ENCODE data around the gene SDCBP2.
A peak's percentile ranks its signal among the peaks of the same experiment; 100 is the strongest.

The SDCBP2 gene

GRCh38 chr20:1375515-1375914, 46.6 kb upstream of the SDCBP2 start:
- DNase-seq (ENCODE audit: low read depth), result no peak
- no peak overlapping the region for H3K4me3 ChIP-seq (ENCODE audit: low read length)
- TF ChIP-seq CTCF (conservative IDR thresholded peaks at IDR 0.05; ENCODE audit: low read depth, low read length), result no peak

GRCh38 chr20:1374246-1374645, 45.3 kb upstream of the SDCBP2 start:
- DNase-seq (ENCODE audit: low read depth), result no peak
- TF ChIP-seq CTCF (conservative IDR thresholded peaks at IDR 0.05; ENCODE audit: low read depth, low read length), result no peak
- H3K4me3 ChIP-seq (ENCODE audit: low read length), result no peak overlapping the region

GRCh38 chr20:1373614-1374013, 44.7 kb upstream of the SDCBP2 start:
- DNase-seq (ENCODE audit: low read depth), result no peak
- no peak overlapping the region for H3K4me3 ChIP-seq (ENCODE audit: low read length)
- no peak for TF ChIP-seq CTCF (conservative IDR thresholded peaks at IDR 0.05; ENCODE audit: low read depth, low read length)

- H3K4me3 ChIP-seq (ENCODE audit: low read length), result no peak overlapping the region
- DNase-seq (ENCODE audit: low read depth), result no peak
- TF ChIP-seq CTCF (conservative IDR thresholded peaks at IDR 0.05; ENCODE audit: low read depth, low read length), result no peak
These were observed 44.1 kb upstream of the SDCBP2 start for GRCh38 chr20:1373036-1373435.

GRCh38 chr20:1371830-1372539, 43.0 kb upstream of the SDCBP2 start:
- H3K4me3 ChIP-seq (ENCODE audit: low read length), result no peak overlapping the region
- no peak for DNase-seq (ENCODE audit: low read depth)
- TF ChIP-seq CTCF (conservative IDR thresholded peaks at IDR 0.05; ENCODE audit: low read depth, low read length), result no peak

- TF ChIP-seq CTCF (conservative IDR thresholded peaks at IDR 0.05; ENCODE audit: low read depth, low read length), result no peak
- DNase-seq (ENCODE audit: low read depth), result no peak
- H3K4me3 ChIP-seq (ENCODE audit: low read length), result no peak overlapping the region
These were observed 42.4 kb upstream of the SDCBP2 start for GRCh38 chr20:1371202-1371782.

- TF ChIP-seq CTCF (conservative IDR thresholded peaks at IDR 0.05; ENCODE audit: low read depth, low read length), result no peak
- peak; percentile 52 for DNase-seq (ENCODE audit: low read depth)
- H3K4me3 ChIP-seq (ENCODE audit: low read length), result no peak overlapping the region
These were observed 41.7 kb upstream of the SDCBP2 start for GRCh38 chr20:1370548-1371110.
